Midbrain (tissue), 1 donor: ENCODE measurements around the gene SKP1.
"Not testable (repeated sequence)": the region's sequence is repeated elsewhere in the genome, so short reads cannot be mapped to it uniquely, and the experiment has no call there.

Source experiments
- DNase-seq: peaks from one replicate; lab custom pipeline; 2025; lab: John Stamatoyannopoulos, UW

Gene SKP1

GRCh38 chr5:134177369-134178095, 782 bp upstream of the SKP1 start:
- no peak for DNase-seq

GRCh38 chr5:134175921-134176510, 734 bp downstream of the SKP1 start:
- no peak for DNase-seq

- no peak for DNase-seq
Measured at GRCh38 chr5:134174841-134175839, 1.6 kb downstream of the SKP1 start.

GRCh38 chr5:134171972-134172371, 4.8 kb downstream of the SKP1 start:
- DNase-seq = no peak

- DNase-seq = no peak
Measured at GRCh38 chr5:134162592-134162991, 14.2 kb downstream of the SKP1 start.

- DNase-seq = no peak
Measured at GRCh38 chr5:134161513-134162395, 15.0 kb downstream of the SKP1 start.

- DNase-seq = no peak
Measured at GRCh38 chr5:134153657-134154056, 23.1 kb downstream of the SKP1 start.

- DNase-seq = no peak
Measured at GRCh38 chr5:134153241-134153640, 23.5 kb downstream of the SKP1 start.

- not testable (repeated sequence) for DNase-seq
Measured at GRCh38 chr5:134152173-134152832, 24.4 kb downstream of the SKP1 start.

GRCh38 chr5:134151723-134152122, 25.0 kb downstream of the SKP1 start:
- DNase-seq = no peak

- DNase-seq = peak; percentile 57
Measured at GRCh38 chr5:134149571-134150303, 27.0 kb downstream of the SKP1 start.

- DNase-seq = no peak
Measured at GRCh38 chr5:134148986-134149539, 27.7 kb downstream of the SKP1 start.

GRCh38 chr5:134148316-134148715, 28.4 kb downstream of the SKP1 start:
- DNase-seq = no peak

GRCh38 chr5:134146651-134147518, 29.9 kb downstream of the SKP1 start:
- DNase-seq = peak; percentile 33

- peak; percentile 85 for DNase-seq
Measured at GRCh38 chr5:134145779-134146581, 30.8 kb downstream of the SKP1 start.

- DNase-seq = no peak
Measured at GRCh38 chr5:134145041-134145757, 31.6 kb downstream of the SKP1 start.
